Lung (tissue), 12 donors: Measurements from ENCODE around the gene ZNF460. TPM values are rescaled to one million over a fixed set of nuclear protein-coding genes. Genes with fewer than 3 reads are reported as not detected.

Experiments used
- ATAC-seq: fragments of 200-7000 bp; cut with Tn5 transposase; one replicate; pipeline ENCODE4 v1.9.1; 2020; ENCODE audit warnings: moderate number of reproducible peaks; ENCODE audit not compliant: insufficient read depth, low FRiP score
- DNase-seq, 3 donors: peaks; one replicate each; pipeline ENCODE4 v3.0.0-alpha.2; 2013 to 2017
- H3K27ac ChIP-seq, 2 donors: one replicate each; pipeline ENCODE4 v1.5.1; 2013; ENCODE audit warnings: mild to moderate bottlenecking in 2 of 2, moderate library complexity in 2 of 2, control low read depth in 1 of 2, inconsistent platforms in 1 of 2, low read depth in 1 of 2, low read length in 1 of 2
- H3K27me3 ChIP-seq, 3 donors: one replicate each; pipeline ENCODE4 v1.5.1; 2013; ENCODE audit warnings: low read length in 2 of 3; ENCODE audit not compliant: control insufficient read depth in 3 of 3, insufficient read depth in 3 of 3
- H3K36me3 ChIP-seq, 4 donors: one replicate each; pipeline ENCODE4 v1.5.1; 2013; ENCODE audit warnings: low read length in 4 of 4, mild to moderate bottlenecking in 1 of 4, moderate library complexity in 1 of 4; ENCODE audit not compliant: control insufficient read depth in 4 of 4, insufficient read depth in 4 of 4
- H3K4me1 ChIP-seq, 5 donors: one replicate each; pipeline ENCODE4 v1.5.1; 2013; ENCODE audit warnings: low read length in 5 of 5, mild to moderate bottlenecking in 2 of 5, moderate library complexity in 1 of 5; ENCODE audit not compliant: control insufficient read depth in 5 of 5, insufficient read depth in 5 of 5
- H3K4me3 ChIP-seq: one replicate; pipeline ENCODE4 v1.5.1; 2013; ENCODE audit warnings: mild to moderate bottlenecking, control low read depth, moderate library complexity
- H3K9ac ChIP-seq, 2 donors: one replicate each; pipeline ENCODE4 v1.5.1; 2013; ENCODE audit warnings: low read length in 2 of 2, control low read depth in 1 of 2; ENCODE audit not compliant: insufficient read depth in 1 of 2
- H3K9me3 ChIP-seq, 4 donors: one replicate each; pipeline ENCODE4 v1.5.1; 2013; ENCODE audit warnings: low read length in 3 of 4, mild to moderate bottlenecking in 1 of 4, moderate library complexity in 1 of 4; ENCODE audit not compliant: control insufficient read depth in 4 of 4, insufficient read depth in 3 of 4
- WGBS, 2 donors: extraction: QIAGEN DNeasy Blood & Tissue Kit; methylation state at CpG; one replicate each; pipeline ENCODE4 v1.1.7; 2013; 5-methylcytosine and 5-hydroxymethylcytosine counted together
- polyA plus RNA-seq, 2 donors: library from polyadenylated mRNA; stranded (reverse); fragments of 200-250 nt; gene quantifications; one replicate each; pipeline ENCODE4 v1.2.1, GENCODE V29; 2013
- total RNA-seq, 2 donors: library from RNA; depleted of rRNA in 1 of 2; stranded (reverse); fragments of >200 nt in 1 of 2; gene quantifications; one replicate each; pipeline ENCODE4 v1.2.1, GENCODE V29; 2014 to 2021
- TF ChIP-seq, protein P1 (sequence below): IDR thresholded peaks from 2 replicates; pipeline ENCODE4 v1.5.1; 2012; ENCODE audit warnings: mild to moderate bottlenecking; ENCODE audit errors: control extremely low read depth, extremely low read depth
- donor health status: control.
- donor health status: control.
- donor health status: Bipolar disorder and iron deficiency.
- donor health status: healthy.
- donor health status: DM: yes; HTN: yes; CAD: no.

The ZNF460 gene
- total and polyA plus RNA-seq, 4 donors: 1.2 to 113 (median 29.0) TPM

DNA sequence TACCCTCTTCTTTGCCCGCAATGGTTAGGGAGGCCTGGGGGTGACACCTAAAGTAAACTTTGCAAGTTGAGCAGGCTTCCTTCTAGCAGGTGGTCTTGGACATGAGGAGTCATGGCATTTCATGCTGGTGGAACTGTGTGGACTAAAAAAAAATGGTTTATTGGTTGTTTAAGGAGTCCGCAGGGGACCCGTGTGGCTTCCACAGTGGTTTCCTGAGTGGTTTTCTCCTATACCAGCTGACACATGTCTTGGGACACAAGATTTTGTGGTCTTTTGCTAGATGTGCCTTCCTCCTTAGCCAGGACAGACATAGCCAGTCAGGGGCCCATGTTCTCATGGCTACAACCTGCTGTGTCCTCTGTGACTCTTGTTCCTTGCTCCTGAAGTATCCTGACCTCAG, 41.5 kb downstream of the ZNF460 start:
- peaks cover 0 to 35% (median 0%) of the 10 kb centered on the region in 4 donors for H3K9me3 ChIP-seq
- ATAC-seq: no peak
- no peak overlapping the region for H3K4me3 ChIP-seq
- TF ChIP-seq, protein P1, sequence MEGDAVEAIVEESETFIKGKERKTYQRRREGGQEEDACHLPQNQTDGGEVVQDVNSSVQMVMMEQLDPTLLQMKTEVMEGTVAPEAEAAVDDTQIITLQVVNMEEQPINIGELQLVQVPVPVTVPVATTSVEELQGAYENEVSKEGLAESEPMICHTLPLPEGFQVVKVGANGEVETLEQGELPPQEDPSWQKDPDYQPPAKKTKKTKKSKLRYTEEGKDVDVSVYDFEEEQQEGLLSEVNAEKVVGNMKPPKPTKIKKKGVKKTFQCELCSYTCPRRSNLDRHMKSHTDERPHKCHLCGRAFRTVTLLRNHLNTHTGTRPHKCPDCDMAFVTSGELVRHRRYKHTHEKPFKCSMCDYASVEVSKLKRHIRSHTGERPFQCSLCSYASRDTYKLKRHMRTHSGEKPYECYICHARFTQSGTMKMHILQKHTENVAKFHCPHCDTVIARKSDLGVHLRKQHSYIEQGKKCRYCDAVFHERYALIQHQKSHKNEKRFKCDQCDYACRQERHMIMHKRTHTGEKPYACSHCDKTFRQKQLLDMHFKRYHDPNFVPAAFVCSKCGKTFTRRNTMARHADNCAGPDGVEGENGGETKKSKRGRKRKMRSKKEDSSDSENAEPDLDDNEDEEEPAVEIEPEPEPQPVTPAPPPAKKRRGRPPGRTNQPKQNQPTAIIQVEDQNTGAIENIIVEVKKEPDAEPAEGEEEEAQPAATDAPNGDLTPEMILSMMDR: no peak
- peaks cover 0 to 11% (median 10%) of the 10 kb centered on the region in 3 donors for H3K27me3 ChIP-seq
- H3K9ac ChIP-seq: peak overlapping the region; percentile 8 to 97
- WGBS, 2 donors: 42 to 60% methylated on average over 3 of the region's 3 CpGs
- peaks cover 4 to 13% (median 10%) of the 10 kb centered on the region in 5 donors for H3K4me1 ChIP-seq
- no peak overlapping the region for H3K27ac ChIP-seq
- H3K36me3 ChIP-seq: peaks cover 21 to 24% (median 22%) of the 10 kb centered on the region in 4 donors
- DNase-seq: no peak

DNA sequence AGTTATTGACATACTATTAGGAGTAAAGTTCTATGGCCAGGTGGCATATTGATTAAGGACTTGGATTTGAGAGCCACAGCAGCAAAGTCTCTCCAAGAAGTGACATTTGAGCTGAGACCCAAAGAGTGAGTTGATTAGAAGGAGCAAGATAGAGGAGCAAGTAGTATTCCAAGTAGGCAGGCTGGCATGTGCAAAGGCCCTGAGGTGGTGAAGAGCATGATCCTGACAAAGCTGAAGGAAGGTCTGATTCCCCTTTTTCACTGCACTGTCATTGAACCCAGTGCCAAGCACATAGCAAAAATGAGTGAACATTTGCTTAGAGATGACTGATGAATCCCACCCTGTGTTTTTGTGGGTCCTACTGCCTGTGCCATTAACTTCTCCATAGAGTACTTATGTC, 44.7 kb downstream of the ZNF460 start:
- peaks cover 44 to 50% (median 49%) of the 10 kb centered on the region in 4 donors for H3K36me3 ChIP-seq
- DNase-seq (no peak), ATAC-seq (no peak)
- H3K9me3 ChIP-seq: peaks cover 0 to 50% (median 2%) of the 10 kb centered on the region in 4 donors
- TF ChIP-seq, protein P1: no peak
- H3K4me1 ChIP-seq: peaks cover 4 to 13% (median 10%) of the 10 kb centered on the region in 5 donors
- H3K4me3 ChIP-seq: no peak overlapping the region
- no peaks in the 10 kb centered on the region for H3K27me3 ChIP-seq
- H3K9ac ChIP-seq: no peak overlapping the region
- H3K27ac ChIP-seq: no peak overlapping the region

DNA sequence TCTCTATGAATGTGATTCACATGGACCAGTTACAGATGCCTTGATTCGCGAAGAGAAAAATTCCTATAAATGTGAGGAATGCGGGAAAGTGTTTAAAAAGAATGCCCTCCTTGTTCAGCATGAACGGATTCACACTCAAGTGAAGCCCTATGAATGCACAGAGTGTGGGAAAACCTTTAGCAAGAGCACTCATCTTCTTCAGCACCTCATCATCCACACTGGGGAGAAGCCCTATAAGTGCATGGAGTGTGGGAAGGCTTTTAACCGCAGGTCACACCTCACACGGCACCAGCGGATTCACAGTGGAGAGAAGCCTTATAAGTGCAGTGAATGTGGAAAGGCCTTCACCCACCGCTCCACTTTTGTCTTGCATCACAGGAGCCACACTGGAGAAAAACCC, 47.7 kb downstream of the ZNF460 start:
- H3K9ac ChIP-seq: no peak overlapping the region
- no peaks in the 10 kb centered on the region for H3K27me3 ChIP-seq
- TF ChIP-seq, protein P1: no peak
- WGBS, 2 donors: 97% methylated on average over 8 of the region's 8 CpGs
- H3K27ac ChIP-seq: no peak overlapping the region
- no peaks in the 10 kb centered on the region for H3K4me1 ChIP-seq
- DNase-seq (no peak), ATAC-seq (no peak)
- H3K36me3 ChIP-seq: peaks cover 44 to 51% (median 48%) of the 10 kb centered on the region in 4 donors
- no peak overlapping the region for H3K4me3 ChIP-seq
- peaks cover 0 to 46% (median 2%) of the 10 kb centered on the region in 4 donors for H3K9me3 ChIP-seq

DNA sequence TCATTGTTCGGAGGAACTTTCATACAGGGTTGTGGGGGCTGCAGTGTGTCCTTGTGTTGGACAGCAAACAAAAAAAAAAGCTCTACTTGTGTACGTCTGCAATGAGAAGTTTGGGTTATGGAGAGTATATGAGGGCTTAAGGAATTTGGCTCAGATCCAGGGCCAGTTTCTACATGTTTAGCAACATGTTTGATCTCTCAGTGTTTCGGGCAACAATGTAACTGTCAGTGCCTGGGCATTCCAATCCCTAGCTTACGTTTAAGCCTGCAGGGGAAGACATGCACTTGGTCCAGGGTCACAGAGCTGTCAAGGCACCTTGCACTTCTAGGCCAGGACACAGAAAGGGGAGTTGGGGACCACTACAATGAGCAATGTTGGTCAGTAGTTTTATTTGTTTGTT, 53.9 kb downstream of the ZNF460 start:
- no peaks in the 10 kb centered on the region for H3K27me3 ChIP-seq
- ATAC-seq (no peak), DNase-seq (peak in 2 of 3 donors; percentile 21 to 42)
- no peak overlapping the region for H3K4me3 ChIP-seq
- H3K27ac ChIP-seq: no peak overlapping the region
- TF ChIP-seq, protein P1: no peak
- no peaks in the 10 kb centered on the region for H3K4me1 ChIP-seq
- 80 to 85% methylated on average over 4 of the region's 4 CpGs for WGBS, 2 donors
- H3K9me3 ChIP-seq: peaks cover 0 to 2% (median 0%) of the 10 kb centered on the region in 4 donors
- no peak overlapping the region for H3K9ac ChIP-seq
- H3K36me3 ChIP-seq: peaks cover under 1 to 6% (median 5%) of the 10 kb centered on the region in 4 donors
